SK-N-SH (cell line): ENCODE data around the gene RADIL. TPM values are rescaled to one million over a fixed set of nuclear protein-coding genes. Genes with fewer than 3 reads are reported as not detected.

Experiments
- CTCF ChIA-PET: fragments of 300-600, 350-600 bp; formaldehyde crosslinking; extraction: SDS; loops from one replicate; lab custom pipeline; 2021; lab: Yijun Ruan, JAX
- POLR2A ChIA-PET: fragments of 350-600 bp; sonication (Branson Sonifier 250); formaldehyde crosslinking; extraction: SDS; loops from one replicate; lab custom pipeline; 2020; ENCODE audit warnings: antibody characterized with exemption, inconsistent platforms; lab: Yijun Ruan, JAX
- DNase-seq: peaks from one replicate; pipeline ENCODE4 v3.0.0; 2012
- H2AFZ ChIP-seq: fragments of 200-600 bp; sonication (generic); 2 replicates; pipeline ENCODE4 v1.8.1; 2016; ENCODE audit warnings: antibody characterized with exemption, mild to moderate bottlenecking, low read depth
- H3F3A ChIP-seq: fragments of 200-600 bp; sonication (generic); replicated peaks from 2 replicates; pipeline ENCODE3; 2016; ENCODE audit warnings: antibody characterized with exemption, mild to moderate bottlenecking; ENCODE audit not compliant: insufficient read depth
- H3K27ac ChIP-seq, 2 experiments: fragments of 200-500 bp in 1 of 2; fragments of 200-600 bp in 1 of 2; sonication (Bioruptor generic) in 1 of 2; sonication (generic), shearing (Covaris generic) in 1 of 2; 2 replicates each; pipeline versions ENCODE4 v1.5.1 to v1.6.1; 2014 to 2016; ENCODE audit warnings: low read depth in 2 of 2, inconsistent platforms in 1 of 2, low read length in 1 of 2, mild to moderate bottlenecking in 1 of 2, mixed read lengths in 1 of 2
- H3K27me3 ChIP-seq: fragments of 200-600 bp; sonication (generic), shearing (Covaris generic); 2 replicates; pipeline ENCODE4 v1.6.1; 2016; ENCODE audit warnings: mixed run types; ENCODE audit not compliant: insufficient read depth
- H3K36me3 ChIP-seq, 2 experiments: fragments of 200-500 bp in 1 of 2; fragments of 200-600 bp in 1 of 2; sonication (Bioruptor generic) in 1 of 2; sonication (generic) in 1 of 2; replicated peaks in 1 of 2; 2 replicates each; pipeline versions ENCODE3 to v1.5.1; 2014 to 2016; ENCODE audit warnings: low read length in 1 of 2, mild to moderate bottlenecking in 1 of 2; ENCODE audit not compliant: insufficient read depth in 2 of 2, control insufficient read depth in 1 of 2
- H3K4me1 ChIP-seq, 2 experiments: fragments of 200-500 bp in 1 of 2; fragments of 200-600 bp in 1 of 2; sonication (Bioruptor generic) in 1 of 2; sonication (generic), shearing (Covaris generic) in 1 of 2; 2 replicates each; pipeline versions ENCODE4 v1.5.1 to v1.6.1; 2014 to 2016; ENCODE audit warnings: low read depth in 1 of 2, low read length in 1 of 2, mixed run types in 1 of 2; ENCODE audit not compliant: insufficient read depth in 2 of 2, control insufficient read depth in 1 of 2
- H3K4me2 ChIP-seq: fragments of 200-600 bp; sonication (generic), shearing (Covaris generic); 2 replicates; pipeline ENCODE4 v1.6.1; 2017; ENCODE audit warnings: mixed run types
- H3K4me3 ChIP-seq, 2 experiments: fragments of 200-500 bp in 1 of 2; fragments of 200-600 bp in 1 of 2; sonication (Bioruptor generic) in 1 of 2; sonication (generic), shearing (Covaris generic) in 1 of 2; 2 replicates each; pipeline versions ENCODE4 v1.5.1 to v1.8.1; 2014 to 2016; ENCODE audit warnings: low read depth in 2 of 2, inconsistent platforms in 1 of 2, low read length in 1 of 2, mild to moderate bottlenecking in 1 of 2, mixed read lengths in 1 of 2, moderate library complexity in 1 of 2
- H3K79me2 ChIP-seq: fragments of 200-600 bp; sonication (generic); 2 replicates; pipeline ENCODE4 v1.8.1; 2017; ENCODE audit warnings: mild to moderate bottlenecking; ENCODE audit not compliant: insufficient read depth
- H3K9ac ChIP-seq: fragments of 200-600 bp; sonication (generic); 2 replicates; pipeline ENCODE4 v1.6.1; 2017; ENCODE audit warnings: mixed run types
- H3K9me2 ChIP-seq: fragments of 200-600 bp; sonication (generic); 2 replicates; pipeline ENCODE4 v1.6.1; 2017; ENCODE audit warnings: mixed run types
- H3K9me3 ChIP-seq: fragments of 200-600 bp; sonication (generic); 2 replicates; pipeline ENCODE4 v1.6.1; 2017; ENCODE audit warnings: mixed run types, mild to moderate bottlenecking, moderate library complexity
- H4K20me1 ChIP-seq: fragments of 200-600 bp; sonication (generic); 2 replicates; pipeline ENCODE4 v1.6.1; 2017; ENCODE audit warnings: mild to moderate bottlenecking, mixed run types; ENCODE audit not compliant: insufficient read depth
- CTCF ChIP-seq: fragments of 200-600 bp; sonication (generic); IDR thresholded peaks from 2 replicates; pipeline ENCODE4 v1.6.1; 2017; ENCODE audit warnings: antibody characterized with exemption, mild to moderate bottlenecking, moderate library complexity
- ELF1 ChIP-seq: IDR thresholded peaks from 2 replicates; pipeline ENCODE4 v1.4.0; 2012
- EZH2phosphoT487 ChIP-seq: fragments of 200-600 bp; sonication (generic); IDR thresholded peaks from 2 replicates; pipeline ENCODE4 v1.6.1; 2017; ENCODE audit warnings: low read depth, mixed run types, mild to moderate bottlenecking, antibody characterized with exemption, moderate library complexity, borderline replicate concordance
- FOSL2 ChIP-seq: IDR thresholded peaks from 2 replicates; pipeline ENCODE4 v1.4.0; 2012; ENCODE audit warnings: low read depth, mild to moderate bottlenecking, moderate library complexity, borderline replicate concordance
- FOXJ3 ChIP-seq: sonication (generic); formaldehyde crosslinking; IDR thresholded peaks from 2 replicates; pipeline ENCODE4 v1.5.1; 2020; ENCODE audit warnings: mild to moderate bottlenecking, missing genetic modification reagents
- FOXM1 ChIP-seq: IDR thresholded peaks from 2 replicates; pipeline ENCODE4 v1.4.0; 2012; ENCODE audit warnings: low read depth, mild to moderate bottlenecking
- GATA2 ChIP-seq: sonication (generic); formaldehyde crosslinking; IDR thresholded peaks from 2 replicates; pipeline ENCODE4 v1.5.0; 2020; ENCODE audit warnings: mild to moderate bottlenecking, missing genetic modification reagents
- JUND ChIP-seq: IDR thresholded peaks from 2 replicates; pipeline ENCODE4 v1.4.0; 2012
- MEF2A ChIP-seq: IDR thresholded peaks from 2 replicates; pipeline ENCODE4 v1.4.0; 2012; ENCODE audit warnings: low read depth, borderline replicate concordance
- MXI1 ChIP-seq: IDR thresholded peaks from 2 replicates; pipeline ENCODE4 v1.6.1; 2012; ENCODE audit warnings: mild to moderate bottlenecking, low read depth, low read length, improper control_type of control experiment
- NFIC ChIP-seq: IDR thresholded peaks from 2 replicates; pipeline ENCODE4 v1.4.0; 2012; ENCODE audit warnings: borderline replicate concordance
- PBX3 ChIP-seq: IDR thresholded peaks from 2 replicates; pipeline ENCODE4; 2012
- POLR2AphosphoS5 ChIP-seq: IDR thresholded peaks from 2 replicates; pipeline ENCODE4 v1.6.1; 2012; ENCODE audit warnings: low read depth, low read length
- RCOR1 ChIP-seq: fragments of 150-350 bp; IDR thresholded peaks from 2 replicates; pipeline ENCODE4 v1.6.1; 2017; ENCODE audit warnings: antibody characterized with exemption, low read length
- RFX5 ChIP-seq: IDR thresholded peaks from 2 replicates; pipeline ENCODE4 v1.6.1; 2012; ENCODE audit warnings: mild to moderate bottlenecking, improper control_type of control experiment, low read length
- RXRA ChIP-seq: IDR thresholded peaks from 2 replicates; pipeline ENCODE4 v1.4.0; 2012; ENCODE audit warnings: low read depth, mild to moderate bottlenecking, borderline replicate concordance
- SIN3A ChIP-seq: IDR thresholded peaks from 2 replicates; pipeline ENCODE4 v1.6.1; 2012; ENCODE audit warnings: low read depth, mild to moderate bottlenecking, low read length, moderate library complexity, borderline replicate concordance
- TCF12 ChIP-seq: IDR thresholded peaks from 2 replicates; pipeline ENCODE4 v1.4.0; 2012
- TEAD4 ChIP-seq: IDR thresholded peaks from 2 replicates; pipeline ENCODE4 v1.4.0; 2012; ENCODE audit warnings: mild to moderate bottlenecking, borderline replicate concordance; ENCODE audit not compliant: insufficient read depth
- WGBS: methylation state at CpG from one replicate; pipeline ENCODE4 v1.1.6; 2017; ENCODE audit warnings: low lambda C conversion rate; 5-methylcytosine and 5-hydroxymethylcytosine counted together
- polyA plus RNA-seq, 3 experiments: library from polyadenylated mRNA; depleted of rRNA; stranded (reverse); fragments of >200 nt; gene quantifications; 2 replicates each; pipeline ENCODE4 v1.2.3, GENCODE V29; 2012
- TF ChIP-seq, protein P1 (sequence below): fragments of 150-350 bp; IDR thresholded peaks from 2 replicates; pipeline ENCODE4 v1.6.1; 2016; ENCODE audit warnings: mild to moderate bottlenecking, low read depth, low read length

RADIL gene
- polyA plus RNA-seq, 1 of the 3 experiments (the other 2 are of a cell fraction) = 4.3 TPM

- Histone ChIP-seq H3K27me3 (no peaks in the 10 kb centered on the region), H3K4me2 (no peak overlapping the region), H3K79me2 (no peaks in the 10 kb centered on the region), H3K9ac (no peak overlapping the region), H3K9me3 (no peaks in the 10 kb centered on the region), H3K4me3 (no peak overlapping the region), H3K4me1 (no peaks in the 10 kb centered on the region), H3K9me2 (no peaks in the 10 kb centered on the region), H3F3A (no peaks in the 10 kb centered on the region), H3K27ac (no peak overlapping the region), H2AFZ (no peak overlapping the region), H3K36me3 (peaks cover 26 to 72% of the 10 kb centered on the region in 2 experiments), H4K20me1 (no peaks in the 10 kb centered on the region)
- CTCF ChIA-PET = interaction anchor here (0.6 to 9.2 kb wide), 4 partner anchors 9 to 1849 kb away, joined by 3 to 63 read pairs (median 18); partner anchors contain the start of genes AP5Z1 and RADIL
- TF ChIP-seq TCF12 (no peak), FOXM1 (no peak), FOXJ3 (no peak), POLR2AphosphoS5 (no peak), SIN3A (no peak), ELF1 (no peak), EZH2phosphoT487 (no peak), MEF2A (no peak), RFX5 (no peak), PBX3 (no peak), NFIC (no peak), RXRA (no peak), MXI1 (no peak), JUND (no peak), CTCF (no peak), FOSL2 (no peak), RCOR1 (no peak), TEAD4 (no peak), GATA2 (CRISPR knock-in tag) (no peak)
- TF ChIP-seq, protein P1, sequence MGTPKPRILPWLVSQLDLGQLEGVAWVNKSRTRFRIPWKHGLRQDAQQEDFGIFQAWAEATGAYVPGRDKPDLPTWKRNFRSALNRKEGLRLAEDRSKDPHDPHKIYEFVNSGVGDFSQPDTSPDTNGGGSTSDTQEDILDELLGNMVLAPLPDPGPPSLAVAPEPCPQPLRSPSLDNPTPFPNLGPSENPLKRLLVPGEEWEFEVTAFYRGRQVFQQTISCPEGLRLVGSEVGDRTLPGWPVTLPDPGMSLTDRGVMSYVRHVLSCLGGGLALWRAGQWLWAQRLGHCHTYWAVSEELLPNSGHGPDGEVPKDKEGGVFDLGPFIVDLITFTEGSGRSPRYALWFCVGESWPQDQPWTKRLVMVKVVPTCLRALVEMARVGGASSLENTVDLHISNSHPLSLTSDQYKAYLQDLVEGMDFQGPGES = no peak
- 92% methylated on average over 26 of the region's 26 CpGs for WGBS
- POLR2A ChIA-PET = interaction anchor here (1.6 to 1.8 kb wide), 2 partner anchors 9 to 14 kb away, joined by 6 to 9 read pairs; partner anchors contain the start of gene AP5Z1
- peak; percentile 53 for DNase-seq
Observed at GRCh38 chr7:4789194-4790077, 94.1 kb downstream of the RADIL start.
